H1 (cell line): ENCODE results near the gene AARSD1.
"Not testable (repeated sequence)": the region's sequence is repeated elsewhere in the genome, so short reads cannot be mapped to it uniquely, and the experiment has no call there.

Experiments
- CEBPB ChIP-seq: IDR thresholded peaks from 2 replicates; pipeline ENCODE4 v1.6.1; 2012; ENCODE audit warnings: low read depth, low read length
- CTCF ChIP-seq, 3 experiments: IDR thresholded peaks; 1 replicate in 2 of 3; 2 replicates in 1 of 3; pipeline versions ENCODE4 v1.5.1 to v1.6.1; 2011; ENCODE audit warnings: low read length in 3 of 3, mild to moderate bottlenecking in 3 of 3, inconsistent platforms in 2 of 3, low read depth in 1 of 3, moderate library complexity in 1 of 3; ENCODE audit not compliant: insufficient read depth in 1 of 3; ENCODE audit errors: control extremely low read depth in 1 of 3
- EGR1 ChIP-seq: IDR thresholded peaks from 2 replicates; pipeline ENCODE4 v1.6.1; 2011; ENCODE audit warnings: low read depth, low read length, borderline replicate concordance
- EP300 ChIP-seq, 2 experiments: IDR thresholded peaks; 1 replicate in 1 of 2; 2 replicates in 1 of 2; pipeline ENCODE4 v1.6.1; 2011 to 2012; ENCODE audit warnings: low read depth in 2 of 2, low read length in 2 of 2, mild to moderate bottlenecking in 2 of 2, borderline replicate concordance in 1 of 2, inconsistent platforms in 1 of 2, moderate library complexity in 1 of 2
- HDAC6 ChIP-seq: IDR thresholded peaks from one replicate; pipeline ENCODE4 v1.7.1; 2012; ENCODE audit warnings: low read depth, mild to moderate bottlenecking, inconsistent platforms, low read length, moderate library complexity
- JUND ChIP-seq: IDR thresholded peaks from 2 replicates; pipeline ENCODE4 v1.6.1; 2011; ENCODE audit warnings: mild to moderate bottlenecking, improper control_type of control experiment, low read length
- KDM5A ChIP-seq: fragments of 200-600 bp; IDR thresholded peaks from 2 replicates; pipeline ENCODE4 v1.7.1; 2012; ENCODE audit warnings: mild to moderate bottlenecking, low read length, inconsistent platforms, mixed read lengths
- NANOG ChIP-seq: IDR thresholded peaks from 2 replicates; pipeline ENCODE4 v1.6.1; 2011; ENCODE audit warnings: low read length, low read depth, mild to moderate bottlenecking, inconsistent platforms; ENCODE audit not compliant: insufficient read depth, poor library complexity, severe bottlenecking
- POLR2A ChIP-seq, 2 experiments: IDR thresholded peaks; 1 replicate in 1 of 2; 2 replicates in 1 of 2; pipeline ENCODE4 v1.6.1; 2011; ENCODE audit warnings: low read depth in 2 of 2, low read length in 2 of 2, mild to moderate bottlenecking in 2 of 2; ENCODE audit errors: control extremely low read depth in 1 of 2
- POLR2AphosphoS5 ChIP-seq: IDR thresholded peaks from 2 replicates; pipeline ENCODE4 v1.6.1; 2011; ENCODE audit warnings: low read depth, low read length
- SRF ChIP-seq: IDR thresholded peaks from 2 replicates; pipeline ENCODE4 v1.6.1; 2011; ENCODE audit warnings: mild to moderate bottlenecking, low read depth, low read length, moderate library complexity
- TAF1 ChIP-seq: IDR thresholded peaks from 2 replicates; pipeline ENCODE4 v1.6.1; 2011; ENCODE audit warnings: mild to moderate bottlenecking, low read depth, low read length
- ZNF274 ChIP-seq: IDR thresholded peaks from 2 replicates; pipeline ENCODE4 v1.7.0; 2012; ENCODE audit warnings: low read length, borderline replicate concordance; ENCODE audit errors: extremely low read depth
- TF ChIP-seq, protein P1 (sequence below): IDR thresholded peaks from 2 replicates; pipeline ENCODE4 v1.6.1; 2012; ENCODE audit warnings: low read length, inconsistent platforms

DNA sequence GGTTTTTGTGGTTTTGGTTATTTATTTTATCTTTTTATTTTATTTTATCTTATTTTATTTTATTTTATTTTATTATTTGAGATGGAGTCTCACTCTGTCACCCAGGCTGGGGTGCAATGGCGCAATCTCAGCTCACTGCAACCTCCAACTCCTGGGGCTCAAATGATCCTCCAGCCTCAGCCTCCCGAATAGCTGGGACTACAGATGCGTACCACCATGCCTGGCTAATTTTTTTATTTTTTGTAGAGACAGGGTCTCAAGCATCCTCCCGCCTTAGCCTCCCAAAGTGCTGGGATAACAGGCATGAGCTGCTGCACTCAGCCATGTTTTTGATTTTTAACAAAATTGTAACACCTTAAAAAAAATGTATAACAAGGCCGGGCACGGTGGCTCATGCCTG lies 49.0 kb downstream of the AARSD1 start:
- not testable (repeated sequence) for TF ChIP-seq EP300 (IDR thresholded peaks at IDR 0.05; ENCODE audit: borderline replicate concordance in 1 of 2, low read depth in 2 of 2, low read length in 2 of 2); CTCF (IDR thresholded peaks at IDR 0.05; ENCODE audit: control extremely low read depth in 1 of 3, insufficient read depth in 1 of 3, low read depth in 1 of 3, low read length in 3 of 3); HDAC6; POLR2A (IDR thresholded peaks at IDR 0.05; ENCODE audit: control extremely low read depth in 1 of 2, low read depth in 2 of 2, low read length in 2 of 2); POLR2AphosphoS5; KDM5A; JUND; CEBPB; ZNF274; NANOG; SRF; EGR1; TAF1
- TF ChIP-seq, protein P1, sequence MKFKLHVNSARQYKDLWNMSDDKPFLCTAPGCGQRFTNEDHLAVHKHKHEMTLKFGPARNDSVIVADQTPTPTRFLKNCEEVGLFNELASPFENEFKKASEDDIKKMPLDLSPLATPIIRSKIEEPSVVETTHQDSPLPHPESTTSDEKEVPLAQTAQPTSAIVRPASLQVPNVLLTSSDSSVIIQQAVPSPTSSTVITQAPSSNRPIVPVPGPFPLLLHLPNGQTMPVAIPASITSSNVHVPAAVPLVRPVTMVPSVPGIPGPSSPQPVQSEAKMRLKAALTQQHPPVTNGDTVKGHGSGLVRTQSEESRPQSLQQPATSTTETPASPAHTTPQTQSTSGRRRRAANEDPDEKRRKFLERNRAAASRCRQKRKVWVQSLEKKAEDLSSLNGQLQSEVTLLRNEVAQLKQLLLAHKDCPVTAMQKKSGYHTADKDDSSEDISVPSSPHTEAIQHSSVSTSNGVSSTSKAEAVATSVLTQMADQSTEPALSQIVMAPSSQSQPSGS, result not testable (repeated sequence)
